Left renal cortex interstitium (tissue), 4 donors: Measurements from ENCODE around the gene APCDD1L. TPM values are rescaled to one million over a fixed set of nuclear protein-coding genes. Genes with fewer than 3 reads are reported as not detected.

Source experiments
- DNase-seq, 4 donors: peaks; one replicate each; pipeline ENCODE4 v3.0.0-alpha.2; 2013; ENCODE audit warnings: low read depth in 4 of 4, low spot score in 2 of 4, missing footprints in 1 of 4
- polyA plus RNA-seq, 4 donors: library from polyadenylated mRNA; unstranded; fragments of 120-200 nt; gene quantifications; one replicate each; pipeline ENCODE4 v1.2.1, GENCODE V29; 2013; ENCODE audit not compliant: insufficient read length in 4 of 4

Gene APCDD1L
- polyA plus RNA-seq, 4 donors: 11.3 to 19.5 (median 13.7) TPM

DNA sequence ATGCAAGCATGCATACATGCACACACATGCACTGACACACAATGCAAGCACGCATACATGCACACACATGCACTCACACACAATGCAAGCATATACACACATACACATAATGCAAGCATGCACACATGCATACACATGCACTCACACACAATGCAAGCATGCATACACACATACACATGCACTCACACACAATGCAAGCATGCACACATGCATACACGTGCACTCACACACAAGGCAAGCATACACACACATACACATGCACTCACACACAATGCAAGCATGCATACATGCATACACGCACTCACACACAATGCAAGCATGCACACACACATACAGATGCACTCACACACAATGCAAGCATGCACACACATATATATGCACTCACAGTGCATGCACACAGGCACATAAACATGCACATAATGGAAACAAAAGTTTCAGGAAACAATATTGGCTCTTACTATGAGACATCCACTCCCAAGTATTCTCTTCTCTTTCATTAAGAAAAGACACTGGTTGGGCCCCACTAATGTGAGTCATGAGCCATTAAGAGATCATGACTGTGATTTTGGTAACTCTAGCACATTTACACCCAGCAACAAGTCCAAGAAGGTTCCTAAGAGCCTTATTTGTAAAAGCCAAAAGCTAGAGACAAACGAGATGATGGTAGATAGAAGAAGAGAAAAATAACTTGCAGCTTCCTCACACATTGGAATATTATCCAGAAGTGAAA, 22.2 kb downstream of the APCDD1L start:
- no peak for DNase-seq

DNA sequence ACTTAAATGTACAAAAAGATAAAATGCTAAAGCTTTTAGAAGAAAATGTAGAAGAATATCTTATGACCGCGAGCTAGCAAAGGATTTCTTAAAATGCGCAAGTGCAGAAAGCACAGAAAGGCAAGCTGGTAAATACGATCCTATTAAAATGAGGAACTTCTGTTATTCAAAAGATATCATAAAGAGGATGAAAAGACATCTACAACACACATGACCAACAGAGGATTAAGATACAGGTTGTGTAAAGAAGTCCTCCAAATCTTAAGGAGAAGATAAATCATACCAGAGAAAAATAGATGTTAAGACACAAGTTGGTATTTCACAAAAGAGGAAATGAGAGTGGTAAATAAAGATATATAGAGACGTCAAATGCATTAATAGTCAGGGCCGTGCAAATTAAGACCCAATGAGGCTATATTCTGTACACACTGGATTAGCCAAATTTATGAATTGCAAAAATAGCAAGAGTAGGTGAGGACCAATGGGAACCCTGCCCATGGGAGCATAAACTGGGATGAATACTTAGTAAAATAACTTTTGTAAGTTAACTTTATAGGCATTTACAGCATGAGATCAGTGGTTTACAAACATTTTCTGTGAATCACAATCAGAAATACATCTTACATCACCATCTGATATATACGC, 23.0 kb downstream of the APCDD1L start:
- no peak for DNase-seq

- no peak for DNase-seq
Measured at GRCh38 chr20:58486207-58486606, 29.0 kb downstream of the APCDD1L start.

GRCh38 chr20:58485393-58485792, 29.8 kb downstream of the APCDD1L start:
- DNase-seq: no peak

DNA sequence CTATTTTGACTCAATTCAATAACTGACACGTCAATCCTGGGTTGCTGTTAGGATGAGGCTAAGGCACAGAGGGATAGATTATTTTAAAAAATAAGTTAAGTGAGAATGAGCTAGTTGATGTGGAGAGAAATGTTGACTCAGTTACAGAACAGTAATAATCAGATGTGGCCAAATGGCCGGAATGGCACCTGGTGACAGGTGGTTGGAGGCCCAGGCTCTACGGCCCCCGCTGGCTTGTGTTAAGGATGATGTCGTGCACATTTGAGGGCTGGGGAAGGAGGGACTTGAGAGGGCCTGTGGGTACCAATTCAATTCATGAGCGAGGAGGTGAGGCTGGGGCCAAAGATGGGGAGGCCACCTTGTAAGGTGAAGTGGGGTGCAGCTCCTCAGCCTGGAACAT, 31.7 kb downstream of the APCDD1L start:
- no peak for DNase-seq

DNA sequence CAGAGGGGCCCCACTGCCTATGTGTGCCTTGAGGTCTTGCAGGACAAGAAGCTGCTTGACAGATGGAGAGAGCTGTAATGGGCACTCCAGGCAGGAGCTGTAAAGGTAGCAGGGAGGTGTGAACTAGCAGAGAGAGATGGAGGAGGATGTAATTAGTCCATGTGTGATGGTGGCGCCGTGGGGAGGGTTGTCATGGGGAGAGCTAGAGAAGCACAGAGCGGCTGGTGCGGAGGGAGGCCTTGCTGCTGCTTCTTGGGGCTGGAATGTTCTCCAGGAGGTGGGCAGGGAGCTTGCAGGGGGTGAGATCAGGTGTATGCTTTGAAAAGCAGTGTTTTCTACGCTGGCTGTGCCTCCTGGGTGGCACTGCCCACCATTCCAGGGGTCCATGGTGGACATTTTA, 32.1 kb downstream of the APCDD1L start:
- no peak for DNase-seq

GRCh38 chr20:58482416-58482815, 32.8 kb downstream of the APCDD1L start:
- no peak for DNase-seq

DNA sequence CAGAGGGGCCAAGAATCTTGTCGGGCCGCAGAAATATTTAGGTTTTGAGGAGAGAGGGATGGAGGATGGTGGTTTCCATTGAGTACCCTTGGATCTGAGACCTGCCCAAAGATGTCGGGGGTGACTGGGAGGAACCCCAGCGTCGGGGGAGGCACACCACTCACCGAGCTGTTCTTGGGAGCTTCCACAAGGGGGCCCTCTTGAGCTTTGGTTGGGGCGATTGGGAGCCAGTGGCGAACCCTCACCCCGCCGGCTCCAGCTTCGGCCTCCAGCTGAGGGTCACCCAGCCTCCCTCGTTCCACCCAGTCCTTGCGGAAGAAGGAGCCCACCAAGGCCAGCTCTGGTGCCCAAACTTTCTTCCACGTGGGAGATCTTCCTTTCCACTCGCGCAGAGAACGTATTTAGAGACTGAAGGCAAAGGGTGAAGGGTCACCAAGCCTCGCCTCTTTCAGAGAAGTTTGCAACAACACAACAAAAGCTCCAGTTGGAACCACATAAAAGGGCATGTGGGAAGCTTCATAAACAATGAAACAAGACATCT, 33.6 kb downstream of the APCDD1L start:
- no peak for DNase-seq

DNA sequence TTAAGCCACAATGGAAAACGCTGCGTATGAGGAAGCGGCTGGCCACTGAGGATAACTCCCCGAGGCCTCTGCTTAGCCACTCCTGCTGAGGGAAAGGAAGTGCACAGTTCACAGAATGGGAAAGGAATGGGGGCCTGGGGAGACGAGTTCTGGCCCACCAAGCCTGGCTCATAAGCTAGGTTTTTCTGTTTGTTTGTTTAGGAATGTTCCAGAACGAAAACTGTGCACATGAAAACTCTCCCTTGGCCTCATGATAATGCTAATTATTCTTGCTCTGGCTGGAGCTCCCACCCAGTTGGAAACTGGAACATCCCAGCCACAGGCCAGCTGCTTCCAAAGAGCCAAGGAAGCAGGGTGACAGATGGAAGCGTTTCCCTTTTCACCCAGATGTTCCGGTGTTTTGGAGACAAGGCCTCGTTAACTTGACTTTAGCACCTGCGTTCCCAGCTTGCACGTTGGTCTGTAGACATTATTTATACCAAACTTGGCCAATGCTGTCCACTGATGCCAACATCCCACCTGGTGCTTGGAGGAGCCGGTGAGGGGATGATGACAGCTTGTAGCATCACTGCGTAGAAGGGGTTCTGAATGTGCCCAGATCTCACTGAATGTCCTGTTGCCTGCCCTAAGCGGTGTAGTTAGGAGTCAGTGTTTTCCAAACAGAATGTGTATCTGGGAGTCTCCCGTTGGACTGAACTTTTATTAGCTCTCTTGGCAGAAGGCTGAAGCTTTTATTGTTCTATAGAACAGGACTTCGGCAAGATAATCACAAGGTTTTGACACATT, 34.5 kb downstream of the APCDD1L start:
- DNase-seq: no peak

GRCh38 chr20:58479726-58480440, 35.3 kb downstream of the APCDD1L start:
- no peak for DNase-seq

GRCh38 chr20:58478141-58478805, 36.9 kb downstream of the APCDD1L start:
- DNase-seq: no peak

DNA sequence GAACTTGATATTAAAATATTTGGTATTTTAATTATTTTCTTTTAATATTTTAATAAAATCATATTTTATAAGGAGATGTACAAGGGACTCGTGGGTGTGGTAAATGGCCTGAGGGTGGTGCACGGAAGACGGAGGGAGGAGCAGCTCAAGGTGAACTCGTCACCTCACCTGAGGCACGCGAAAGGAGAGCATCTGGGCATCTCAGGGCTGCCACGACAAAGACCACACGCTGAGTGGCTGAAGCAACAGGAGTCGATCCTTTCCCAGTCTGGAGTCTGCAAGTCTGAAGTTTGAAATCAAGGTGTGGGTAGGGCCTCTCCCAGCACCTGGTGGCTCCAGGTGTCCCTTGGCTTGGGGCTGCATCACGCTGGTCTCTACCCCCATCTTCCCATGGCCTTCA, 39.7 kb downstream of the APCDD1L start:
- no peak for DNase-seq

DNA sequence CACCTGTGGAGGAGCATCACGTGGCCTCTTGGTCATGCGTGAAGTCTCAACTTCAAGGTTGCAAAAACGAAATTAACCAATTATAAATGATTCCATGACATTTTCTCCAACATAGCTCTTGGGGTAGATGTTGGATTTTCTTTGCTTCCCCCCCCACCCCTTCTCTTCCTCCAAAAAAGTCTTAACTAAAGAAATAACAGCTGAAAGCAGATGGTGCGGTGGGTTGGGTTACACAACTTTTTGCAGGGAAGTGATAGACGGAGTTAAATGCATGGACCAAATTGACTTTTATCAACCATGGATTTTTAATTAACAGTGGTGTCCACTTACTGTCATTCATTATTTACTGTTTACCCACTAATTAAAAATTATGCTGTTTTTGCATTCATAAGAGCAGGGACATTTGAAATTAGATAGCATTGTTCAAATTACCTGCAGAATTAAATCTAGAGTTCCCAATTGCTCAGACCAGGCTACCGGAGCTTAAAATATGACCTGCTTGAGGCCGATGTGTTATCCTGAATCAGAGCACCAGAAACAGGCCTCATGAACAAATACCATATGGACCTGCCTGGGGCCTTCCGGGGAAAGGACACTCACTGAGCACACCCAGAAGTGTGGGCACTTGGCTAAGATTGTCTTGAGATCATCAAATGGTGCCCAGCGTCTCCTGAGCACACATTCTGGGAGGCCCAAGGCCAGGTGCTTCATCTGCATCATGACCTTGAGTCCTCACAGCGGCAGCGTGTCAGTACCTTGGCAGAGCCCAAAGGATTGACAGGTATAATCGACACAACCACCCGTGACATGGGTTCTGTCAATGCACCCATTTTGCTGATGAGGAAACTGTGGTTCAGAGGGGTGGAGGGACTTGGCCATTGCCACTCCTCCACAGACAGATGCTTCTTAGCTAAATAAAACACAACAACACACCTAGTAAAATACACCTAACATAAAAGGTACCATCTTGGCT, 41.5 kb downstream of the APCDD1L start:
- DNase-seq: no peak

DNA sequence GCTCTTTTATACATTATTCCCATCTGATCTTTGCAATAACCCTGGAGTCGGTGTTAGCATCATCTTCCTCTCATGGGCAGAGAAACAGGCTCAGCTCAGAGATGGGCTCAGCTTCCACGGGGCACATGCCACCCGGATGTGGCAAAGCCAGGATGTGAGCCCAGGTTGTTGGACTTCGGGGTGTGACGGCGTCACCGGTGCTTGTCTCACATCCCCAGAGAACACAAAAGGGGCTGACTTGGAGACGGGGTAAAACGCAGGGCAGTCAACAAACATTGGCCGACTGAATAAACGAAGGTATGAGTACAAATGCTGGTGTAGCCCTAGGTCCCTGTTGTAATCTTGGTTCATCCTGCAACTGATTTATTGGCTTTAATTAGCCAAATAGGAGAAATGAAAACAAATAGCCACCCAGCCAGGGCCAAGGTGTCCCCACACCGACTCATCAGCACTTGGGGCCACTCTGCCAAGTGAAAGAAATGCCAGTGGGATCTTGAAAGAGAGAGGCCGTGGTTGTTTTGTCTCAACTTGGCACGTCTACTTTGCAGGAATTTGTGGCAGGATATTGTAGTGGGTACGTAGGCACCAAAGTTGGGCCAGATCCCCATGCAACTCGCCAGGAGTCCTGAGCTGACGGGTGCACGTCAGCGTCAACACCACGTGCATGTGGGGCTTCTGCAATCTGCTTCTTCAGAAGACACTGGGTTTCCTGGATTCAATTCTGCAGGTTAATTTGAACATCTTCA, 42.8 kb downstream of the APCDD1L start:
- DNase-seq: no peak

DNA sequence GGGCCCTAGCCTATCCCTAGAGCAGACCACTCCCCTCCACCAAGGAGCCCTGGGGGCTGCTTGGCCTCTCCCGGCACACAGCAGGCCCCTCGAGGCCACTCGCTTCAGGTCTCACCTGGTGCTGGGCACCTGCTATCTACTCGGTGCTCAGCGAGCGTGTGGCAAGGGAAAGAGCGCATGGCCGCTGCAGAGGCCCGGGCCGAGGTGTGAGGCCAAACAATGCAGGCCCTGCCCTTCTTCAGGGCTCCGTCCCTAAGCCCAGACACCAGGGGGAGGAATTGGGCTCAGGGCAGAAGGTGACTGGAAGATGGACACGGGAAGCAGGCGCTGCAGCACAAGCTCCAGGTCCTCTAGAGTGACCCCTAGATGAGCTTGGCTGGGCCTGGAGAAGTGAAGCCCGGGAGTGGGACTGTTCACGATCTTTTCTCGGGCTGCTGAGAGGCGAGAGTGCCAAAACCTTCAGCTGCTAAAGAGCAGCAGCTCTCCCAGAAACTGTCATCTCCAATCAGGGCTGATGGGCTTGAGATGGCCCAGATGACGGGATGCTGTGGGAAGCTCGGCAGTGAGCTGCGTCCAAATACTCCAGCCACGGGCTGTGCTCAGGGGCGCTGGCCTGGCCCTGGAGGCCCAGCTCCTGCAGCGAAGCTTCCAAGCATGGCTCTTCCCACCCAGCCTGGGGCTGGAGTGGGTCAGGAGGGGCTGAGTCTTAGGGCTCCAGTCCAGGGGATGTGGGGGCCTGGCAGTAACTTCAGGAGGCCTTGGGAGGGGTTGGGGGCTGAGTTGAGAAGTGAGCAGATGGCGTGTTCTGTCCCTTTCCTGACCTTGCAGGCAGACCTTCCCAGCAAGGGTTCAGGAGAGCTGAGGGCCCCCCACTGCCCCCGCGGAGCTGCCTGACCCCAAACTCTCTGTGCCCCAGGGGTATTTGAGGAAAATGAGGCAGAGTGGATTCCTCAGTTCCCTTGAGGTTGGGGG, 43.7 kb downstream of the APCDD1L start:
- DNase-seq: peak in 2 of 4 donors; percentile 61 to 72

DNA sequence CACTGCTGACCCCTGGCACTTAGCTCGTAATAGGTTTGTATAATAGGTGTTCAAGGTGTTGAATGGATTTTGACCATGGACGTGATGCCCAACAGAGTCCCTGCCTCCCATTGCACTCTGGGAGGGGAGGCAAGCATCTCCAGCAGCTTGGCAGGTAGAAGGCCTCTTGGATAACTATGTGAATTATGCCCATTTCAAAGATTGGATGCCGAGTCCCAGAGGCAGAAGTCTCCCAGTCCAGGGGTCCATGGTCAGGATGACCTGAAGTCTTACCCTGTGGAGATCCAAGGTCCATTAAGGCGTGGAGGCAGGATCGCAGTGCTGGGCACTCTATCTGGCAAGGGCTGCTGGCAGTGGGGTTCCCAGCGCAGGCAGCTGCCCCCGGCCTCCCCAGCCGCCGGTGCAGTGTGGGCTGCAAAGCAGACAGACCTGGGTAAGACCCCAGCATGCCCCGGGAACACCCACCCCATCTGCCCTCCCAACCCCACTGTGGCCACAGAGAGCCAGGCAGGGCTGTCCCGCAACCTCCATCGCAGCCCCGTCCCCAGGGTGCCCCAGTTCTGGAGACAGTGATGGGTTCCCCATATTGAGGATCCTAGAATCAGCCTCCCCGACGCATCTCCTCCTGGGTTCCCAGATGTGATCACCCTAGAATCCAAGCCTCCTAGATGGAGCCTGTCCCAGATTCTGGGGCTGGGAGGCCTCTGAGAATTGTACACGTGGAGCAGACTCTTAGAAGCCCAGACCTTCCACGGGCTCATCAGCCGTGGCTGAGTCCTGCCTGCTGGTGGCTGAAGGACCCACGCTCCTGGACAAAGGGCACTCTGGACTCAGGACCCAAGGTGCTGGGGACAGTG, 44.6 kb downstream of the APCDD1L start:
- DNase-seq: no peak
